Measurements from ENCODE around the gene SPESP1. TPM values are rescaled to one million over a fixed set of nuclear protein-coding genes. Genes with fewer than 3 reads are reported as not detected.

The SPESP1 gene
- total RNA-seq, 1 donor from 2014 or later = 1.6 TPM

Other genes with a start within 250 kb of the SPESP1 start
- gene ANP32A, start 109.6 kb upstream of the SPESP1 start, total RNA-seq = 65.2 TPM
- under 0.01 TPM for gene NOX5, start 84.2 kb downstream of the SPESP1 start, total RNA-seq
- gene GLCE, start 230.1 kb downstream of the SPESP1 start, total RNA-seq = 38.6 TPM

Measured in skeletal muscle tissue (tissue), 1 donor.